ENCODE results near the gene G6PD. TPM values are rescaled to one million over a fixed set of nuclear protein-coding genes. Genes with fewer than 3 reads are reported as not detected.

Gene G6PD
- polyA plus RNA-seq, 1 donor from 2014 or later: 4.8 TPM

- Mint-ChIP-seq H3K9me3 (no peaks in the 10 kb centered on the region), H3K4me1 (peaks cover 3 to 6% (median 6%) of the 10 kb centered on the region in 3 donors), H3K4me3 (no peak overlapping the region), H3K27ac (no peak overlapping the region), H3K27me3 (no peaks in the 10 kb centered on the region), H3K36me3 (no peaks in the 10 kb centered on the region)
Measured at GRCh38 chrX:154532690-154533089, 14.0 kb downstream of the G6PD start.

DNA sequence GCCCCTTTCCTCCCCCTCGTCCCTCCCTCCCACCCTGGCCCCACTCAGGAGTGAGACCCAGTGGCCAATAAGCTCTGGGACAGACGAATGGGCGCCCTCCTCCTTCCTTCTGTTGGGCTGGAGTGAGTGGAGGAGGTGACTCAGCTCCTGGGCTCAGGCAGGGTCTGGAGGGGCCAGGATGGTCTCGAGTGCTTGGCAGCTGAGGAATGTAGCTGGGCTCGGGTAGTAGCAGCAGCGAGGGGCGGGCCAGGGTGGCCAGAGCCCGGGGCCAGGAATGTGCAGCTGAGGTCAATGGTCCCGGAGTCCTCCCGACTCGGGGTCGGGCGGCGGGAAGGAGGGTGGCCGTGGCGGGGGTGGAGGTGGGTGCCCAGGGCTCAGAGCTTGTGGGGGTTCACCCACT lies 15.0 kb downstream of the G6PD start:
- Mint-ChIP-seq H3K4me1 (peaks cover 8 to 15% (median 13%) of the 10 kb centered on the region in 3 donors), H3K27me3 (no peaks in the 10 kb centered on the region), H3K27ac (no peak overlapping the region), H3K36me3 (no peaks in the 10 kb centered on the region), H3K9me3 (no peaks in the 10 kb centered on the region), H3K4me3 (no peak overlapping the region)

DNA sequence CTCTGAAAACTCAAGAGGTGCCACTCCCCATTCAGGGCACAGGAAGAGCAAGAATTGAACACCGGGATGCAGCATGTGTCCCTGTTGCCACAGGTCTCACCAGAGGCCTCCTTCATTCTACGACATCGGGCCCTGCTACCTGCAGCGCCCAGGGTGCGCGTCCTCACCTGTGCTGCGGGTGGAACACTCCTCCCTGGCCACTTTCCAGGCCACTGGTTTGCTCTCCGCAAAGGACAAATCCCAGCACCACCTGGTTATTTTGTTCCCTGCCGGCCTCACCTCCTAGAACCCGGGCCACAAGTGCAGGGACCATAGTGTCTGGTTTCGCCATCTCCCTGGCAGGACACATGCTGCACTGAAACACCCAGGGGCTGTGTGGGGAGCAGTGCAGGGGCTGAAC lies 16.4 kb downstream of the G6PD start:
- Mint-ChIP-seq H3K9me3 (no peaks in the 10 kb centered on the region), H3K36me3 (no peaks in the 10 kb centered on the region), H3K4me3 (no peak overlapping the region), H3K4me1 (peaks cover 8 to 16% (median 15%) of the 10 kb centered on the region in 3 donors), H3K27ac (no peak overlapping the region), H3K27me3 (peaks cover 3% of the 10 kb centered on the region)

DNA sequence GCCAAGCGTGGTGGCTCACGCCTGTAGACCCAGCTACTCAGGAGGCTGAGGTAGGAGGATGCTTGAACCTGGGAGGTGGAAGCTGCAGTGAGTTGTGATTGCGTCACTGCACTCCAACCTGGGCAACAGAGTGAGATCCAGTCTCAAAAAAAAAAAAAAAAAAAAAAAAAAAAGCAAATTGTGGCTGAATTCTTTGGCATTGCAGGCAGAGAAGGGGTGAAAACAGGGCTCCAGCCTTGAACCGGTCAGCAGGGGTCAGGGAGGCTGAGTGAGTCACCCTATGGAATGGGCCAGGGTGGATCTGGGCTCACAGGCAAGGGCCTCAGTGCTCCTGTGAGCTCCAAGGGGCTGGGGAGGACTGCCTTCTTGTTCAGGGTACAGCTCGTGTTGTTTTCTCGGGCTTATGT lies 17.4 kb downstream of the G6PD start:
- Mint-ChIP-seq H3K4me3 (no peak overlapping the region), H3K9me3 (no peaks in the 10 kb centered on the region), H3K27me3 (peaks cover 3% of the 10 kb centered on the region), H3K36me3 (no peaks in the 10 kb centered on the region), H3K4me1 (peaks cover 5 to 11% (median 9%) of the 10 kb centered on the region in 3 donors), H3K27ac (peak overlapping the region in 1 of 3 donors; percentile 59)

DNA sequence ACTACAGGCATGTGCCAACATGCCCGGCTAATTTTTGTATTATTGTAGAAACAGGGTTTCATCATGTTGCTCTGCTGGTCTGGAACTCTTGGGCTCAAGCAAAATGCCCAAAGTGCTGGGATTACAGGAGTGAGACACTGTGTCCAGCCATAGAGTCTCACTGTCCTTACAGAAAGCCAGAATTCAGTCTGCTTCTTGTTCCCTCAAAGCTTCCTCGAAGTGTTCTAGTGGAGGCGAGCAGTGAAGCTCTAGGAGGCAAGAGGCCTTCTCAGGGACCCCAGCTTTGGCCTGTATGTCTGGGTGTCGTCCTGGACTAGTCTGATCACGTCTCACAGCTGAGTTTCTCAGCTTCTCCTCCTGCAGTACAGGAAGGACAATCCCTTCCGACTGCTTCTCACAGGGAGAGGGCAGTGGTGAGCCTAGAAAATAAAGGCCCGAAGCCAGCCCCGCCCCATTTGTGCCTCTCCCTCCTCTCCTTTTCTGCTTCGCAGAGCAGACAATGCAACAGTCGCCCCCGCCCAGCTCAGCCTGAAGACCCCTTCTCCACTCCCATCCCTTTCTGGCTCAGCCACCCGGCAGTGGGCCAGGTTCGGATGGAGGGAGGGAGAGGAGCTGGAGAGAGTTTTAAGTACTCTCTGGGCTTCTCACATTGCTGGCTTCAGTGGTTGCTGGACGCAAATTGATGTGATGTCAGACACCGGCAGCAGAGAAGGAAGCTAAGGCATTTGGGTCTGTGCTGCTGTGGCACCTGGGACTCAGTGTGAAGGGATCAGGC lies 19.6 kb downstream of the G6PD start:
- Mint-ChIP-seq H3K4me1 (peaks cover 5 to 11% (median 9%) of the 10 kb centered on the region in 3 donors), H3K36me3 (no peaks in the 10 kb centered on the region), H3K27ac (peak overlapping the region in 2 of 3 donors; percentile 60 to 85), H3K9me3 (no peaks in the 10 kb centered on the region), H3K27me3 (peaks cover 3% of the 10 kb centered on the region), H3K4me3 (peak overlapping the region; percentile 22 to 84 (median 70))

GRCh38 chrX:154525606-154526490 lies 20.8 kb downstream of the G6PD start:
- Mint-ChIP-seq H3K9me3 (no peaks in the 10 kb centered on the region), H3K4me3 (no peak overlapping the region)

DNA sequence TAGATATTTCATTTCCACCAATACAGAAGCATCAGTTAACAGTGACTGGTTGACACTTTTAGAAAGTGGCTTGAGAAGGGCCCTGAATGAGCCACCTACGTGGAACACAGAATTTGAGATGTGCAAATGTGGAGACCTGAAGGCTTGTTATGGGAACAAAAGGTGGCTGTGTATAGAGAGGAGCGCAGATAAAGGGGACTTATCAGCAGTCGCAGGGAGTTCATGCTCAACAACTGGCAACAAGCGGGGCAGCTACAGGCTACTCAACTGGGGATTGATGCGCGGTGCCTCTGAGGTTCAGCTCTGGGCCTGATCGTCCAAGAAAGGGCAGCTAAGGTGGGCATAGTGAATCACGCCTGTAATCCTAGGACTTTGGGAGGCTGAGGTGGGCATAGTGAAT lies 27.3 kb downstream of the G6PD start:
- Mint-ChIP-seq H3K36me3 (no peaks in the 10 kb centered on the region), H3K9me3 (no peaks in the 10 kb centered on the region), H3K27me3 (no peaks in the 10 kb centered on the region), H3K4me1 (peaks cover 4 to 10% (median 6%) of the 10 kb centered on the region in 3 donors), H3K4me3 (no peak overlapping the region), H3K27ac (peak overlapping the region in 1 of 3 donors; percentile 27)

More at GRCh38 chrX:154525606-154526490, 20.8 kb downstream of the G6PD start:
- Mint-ChIP-seq H3K27me3 (peaks cover 3% of the 10 kb centered on the region), H3K27ac (no peak overlapping the region), H3K36me3 (no peaks in the 10 kb centered on the region), H3K4me1 (peaks cover 5 to 10% (median 9%) of the 10 kb centered on the region in 3 donors)

DNA sequence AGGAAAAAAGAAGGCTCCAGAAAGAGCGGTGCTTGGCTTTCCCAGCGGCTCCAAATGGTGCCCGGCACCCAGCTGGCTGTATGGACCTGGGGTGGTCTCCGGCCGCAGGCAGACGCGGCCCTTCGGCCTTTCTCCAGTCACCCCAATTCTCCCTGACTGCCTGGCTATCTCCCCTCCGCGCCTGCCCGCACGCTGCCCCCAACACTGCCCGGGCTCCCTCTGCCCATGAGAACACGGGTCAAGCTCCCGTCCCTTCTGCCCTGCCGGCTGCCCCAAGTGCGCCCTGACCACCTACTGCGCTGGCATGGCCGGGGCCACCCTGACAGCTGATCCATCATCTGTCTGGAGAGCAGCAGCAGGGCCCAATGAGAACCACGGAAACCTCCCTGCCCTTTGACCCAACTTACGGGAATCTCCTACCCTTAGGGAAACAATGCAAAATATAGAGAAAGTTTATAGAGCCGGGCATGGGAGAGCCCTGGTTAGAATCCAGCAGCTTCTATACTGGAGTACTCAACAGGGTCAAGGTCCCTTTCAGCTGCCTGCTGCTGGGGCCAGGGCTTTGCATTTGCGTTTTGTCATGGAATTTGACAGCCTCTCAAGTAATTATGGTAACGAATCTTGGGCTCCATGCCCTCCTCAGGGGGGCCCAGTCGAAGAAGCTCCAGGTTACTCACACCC lies 29.4 kb downstream of the G6PD start:
- H3K4me1 Mint-ChIP-seq: peaks cover 4 to 10% (median 6%) of the 10 kb centered on the region in 3 donors
- H3K27ac Mint-ChIP-seq: peak overlapping the region in 1 of 3 donors; percentile 71
- H3K27me3 Mint-ChIP-seq: no peaks in the 10 kb centered on the region
- H3K4me3 Mint-ChIP-seq: peak overlapping the region; percentile 17 to 94 (median 53)
- peaks cover 0 to 2% (median 0%) of the 10 kb centered on the region in 3 donors for H3K9me3 Mint-ChIP-seq
- no peaks in the 10 kb centered on the region for H3K36me3 Mint-ChIP-seq

DNA sequence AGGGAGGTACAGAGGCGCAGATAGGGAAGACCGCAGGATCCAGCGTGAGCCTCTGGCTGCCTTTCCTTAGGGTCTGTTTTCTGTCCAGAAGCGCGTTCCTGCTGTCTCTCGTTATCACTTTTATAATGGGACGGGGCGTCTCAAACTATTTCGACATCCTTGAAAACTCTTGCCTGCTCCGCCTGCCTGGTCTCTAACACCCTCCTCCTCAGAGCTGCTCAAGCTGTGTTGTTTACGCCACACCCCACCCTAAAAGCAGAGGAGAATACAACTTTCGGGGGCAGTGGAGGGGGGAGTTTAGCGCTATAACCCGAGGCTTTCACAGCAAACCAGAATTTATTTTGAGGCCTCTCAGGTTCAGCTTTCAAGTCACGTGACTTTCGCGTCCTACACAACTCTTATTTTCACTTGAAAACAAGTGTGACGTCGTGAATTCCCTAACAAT lies 30.0 kb downstream of the G6PD start:
- H3K27me3 Mint-ChIP-seq: no peaks in the 10 kb centered on the region
- H3K4me1 Mint-ChIP-seq: peaks cover 4 to 10% (median 6%) of the 10 kb centered on the region in 3 donors
- H3K27ac Mint-ChIP-seq: peak overlapping the region; percentile 82 to 91 (median 90)
- peaks cover 0 to 2% (median 0%) of the 10 kb centered on the region in 3 donors for H3K9me3 Mint-ChIP-seq
- H3K36me3 Mint-ChIP-seq: no peaks in the 10 kb centered on the region
- peak overlapping the region; percentile 84 to 94 (median 94) for H3K4me3 Mint-ChIP-seq

DNA sequence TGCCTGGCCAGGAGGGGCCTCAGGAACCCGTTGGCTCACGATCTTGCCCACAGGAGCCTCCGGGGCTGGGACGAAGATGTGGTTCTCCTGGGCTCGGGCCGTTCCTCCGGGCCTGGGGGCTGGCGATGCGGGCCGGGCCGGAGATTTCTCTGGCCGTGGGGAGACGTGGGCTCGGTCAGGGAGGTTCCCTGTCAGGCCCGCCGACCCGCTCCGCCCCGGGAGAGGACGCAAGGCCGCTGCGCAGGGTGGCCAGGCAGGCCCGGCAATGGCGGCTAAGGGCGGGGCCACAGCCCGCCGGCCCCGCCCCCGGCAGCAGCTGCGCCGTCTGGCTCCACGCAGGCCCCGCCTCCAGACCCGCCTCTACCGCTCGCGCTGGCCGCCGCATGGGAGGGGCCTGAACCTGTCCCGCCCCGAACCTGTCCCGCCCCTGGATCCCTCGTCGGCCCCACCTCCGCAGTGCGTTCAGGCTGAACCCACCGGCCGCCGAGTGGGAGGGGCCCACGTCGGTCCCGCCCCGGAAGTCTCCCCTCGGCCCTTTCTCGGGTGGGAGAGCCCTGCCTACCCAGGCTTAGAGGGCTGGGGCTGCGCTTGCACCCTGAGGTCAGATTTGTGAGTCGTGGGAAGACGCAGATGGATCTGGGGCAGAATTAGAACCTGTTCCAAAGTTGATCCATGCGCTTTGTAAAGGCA lies 30.5 kb downstream of the G6PD start, which contains the start of gene FAM3A:
Gene FAM3A (minus strand): TSS at position 267 of the 690 bp plus-strand sequence. CDS start 460 bp downstream, outside the sequence.
- Mint-ChIP-seq H3K4me3 (peak within 1 kb of the TSS; percentile 84 to 94 (median 94)), H3K27me3 (no peaks in the 10 kb centered on the region), H3K9me3 (peaks cover 0 to 2% (median 0%) of the 10 kb centered on the region in 3 donors), H3K36me3 (no peaks in the 10 kb centered on the region), H3K27ac (peak within 1 kb of the TSS; percentile 87 to 91 (median 90)), H3K4me1 (peaks cover 4 to 10% (median 6%) of the 10 kb centered on the region in 3 donors)

DNA sequence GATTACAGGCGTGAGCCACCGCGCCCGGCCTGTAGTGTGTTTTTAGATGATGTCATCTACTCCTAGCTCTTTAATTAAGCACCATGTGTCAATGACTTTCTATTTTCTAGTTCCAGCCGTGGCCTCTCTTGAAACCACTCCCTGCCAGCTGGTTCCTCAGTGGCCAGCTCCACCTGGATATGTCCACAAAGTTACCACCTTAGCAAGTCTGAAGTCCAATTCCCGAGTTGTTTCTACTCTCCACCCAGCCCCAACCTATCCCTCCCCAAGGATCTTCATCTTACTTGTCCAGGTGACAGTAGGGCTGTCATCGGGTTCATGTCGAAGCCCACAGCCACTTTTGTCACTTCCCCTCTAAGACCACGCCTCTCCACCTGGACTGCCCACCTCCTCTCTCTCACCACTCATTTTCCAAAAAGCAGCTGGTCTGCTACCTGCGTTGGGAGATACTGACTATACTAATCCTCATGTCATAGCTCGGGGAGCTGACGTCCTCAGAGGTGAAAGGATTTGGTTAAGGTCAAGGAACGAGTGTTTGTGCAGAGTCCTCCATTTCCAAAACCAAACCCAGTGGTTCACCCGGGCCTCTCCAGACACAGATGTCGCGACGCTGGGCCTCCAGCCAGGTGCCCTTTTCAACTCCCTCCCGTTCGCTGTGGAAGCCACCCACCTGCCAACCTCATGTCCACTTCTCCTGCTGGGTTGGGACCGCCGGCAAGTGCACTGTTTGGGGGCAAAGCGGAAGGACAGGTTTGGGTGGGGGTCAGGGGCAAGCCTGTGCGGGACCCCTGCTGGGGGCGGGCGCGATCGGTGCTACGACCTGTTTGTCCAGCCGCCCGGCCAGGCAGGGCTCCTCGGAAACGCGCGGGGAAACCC lies 31.3 kb downstream of the G6PD start:
- Mint-ChIP-seq H3K27me3 (no peaks in the 10 kb centered on the region), H3K4me1 (peaks cover 4 to 10% (median 8%) of the 10 kb centered on the region in 3 donors), H3K36me3 (no peaks in the 10 kb centered on the region), H3K9me3 (peaks cover 0 to 2% (median 0%) of the 10 kb centered on the region in 3 donors), H3K27ac (peak overlapping the region; percentile 66 to 87 (median 86)), H3K4me3 (peak overlapping the region; percentile 79 to 94 (median 86))

- peaks cover 4 to 10% (median 8%) of the 10 kb centered on the region in 3 donors for H3K4me1 Mint-ChIP-seq
- H3K4me3 Mint-ChIP-seq: no peak overlapping the region
- peaks cover 3% of the 10 kb centered on the region for H3K36me3 Mint-ChIP-seq
- H3K27me3 Mint-ChIP-seq: no peaks in the 10 kb centered on the region
- peaks cover 2 to 5% (median 4%) of the 10 kb centered on the region in 3 donors for H3K9me3 Mint-ChIP-seq
- H3K27ac Mint-ChIP-seq: peak overlapping the region in 1 of 3 donors; percentile 76
Measured at GRCh38 chrX:154513716-154514115, 32.9 kb downstream of the G6PD start.

GRCh38 chrX:154512879-154513553 lies 33.6 kb downstream of the G6PD start:
- peaks cover 2% of the 10 kb centered on the region for H3K27me3 Mint-ChIP-seq
- no peak overlapping the region for H3K27ac Mint-ChIP-seq
- H3K4me1 Mint-ChIP-seq: peaks cover 4 to 10% (median 8%) of the 10 kb centered on the region in 3 donors
- peaks cover 2 to 5% (median 4%) of the 10 kb centered on the region in 3 donors for H3K9me3 Mint-ChIP-seq
- peaks cover 3% of the 10 kb centered on the region for H3K36me3 Mint-ChIP-seq
- no peak overlapping the region for H3K4me3 Mint-ChIP-seq
